K562 (cell line): ENCODE measurements around the gene GLUD1. TPM values are rescaled to one million over a fixed set of nuclear protein-coding genes. Genes with fewer than 3 reads are reported as not detected.

Source experiments
- CEBPG ChIP-seq, 3 experiments: fragments of 200-800 bp in 1 of 3; sonication (Bioruptor generic) in 1 of 3; sonication (generic) in 1 of 3; formaldehyde crosslinking in 1 of 3; IDR thresholded peaks in 2 of 3; conservative IDR thresholded peaks in 1 of 3; 2 replicates each; pipeline versions ENCODE4 v1.6.1 to v1.8.0; 2016 to 2022; ENCODE audit warnings: missing compliant biosample characterization in 2 of 3, missing genetic modification characterization in 2 of 3, mild to moderate bottlenecking in 1 of 3, missing genetic modification reagents in 1 of 3
- GTF2E2 ChIP-seq: fragments of 200-800 bp; sonication (Bioruptor generic); IDR thresholded peaks from 2 replicates; pipeline ENCODE4 v1.6.1; 2016; ENCODE audit warnings: missing genetic modification characterization, missing compliant biosample characterization
- NEUROD1 ChIP-seq: fragments of 150-350 bp; IDR thresholded peaks from 2 replicates; pipeline ENCODE4 v1.6.1; 2014; ENCODE audit warnings: borderline replicate concordance, low read length, low read depth; ENCODE audit not compliant: partially characterized antibody
- POLR2A ChIP-seq: fragments of 450-650 bp; conservative IDR thresholded peaks from 2 replicates; pipeline ENCODE4 v1.6.1; 2016
- POLR2AphosphoS5 ChIP-seq: IDR thresholded peaks from 2 replicates; pipeline ENCODE4 v1.6.1; 2011; ENCODE audit warnings: mild to moderate bottlenecking, low read depth, low read length, moderate library complexity; ENCODE audit not compliant: control insufficient read depth, insufficient read depth
- RCOR1 ChIP-seq, 2 experiments: IDR thresholded peaks; 2 replicates each; pipeline ENCODE4 v1.6.1; 2012; ENCODE audit warnings: low read depth in 2 of 2, low read length in 2 of 2, borderline replicate concordance in 1 of 2, improper control_type of control experiment in 1 of 2
- SNIP1 ChIP-seq: fragments of 450-650 bp; IDR thresholded peaks from 2 replicates; pipeline ENCODE4 v1.7.1; 2017; ENCODE audit warnings: low read depth, mild to moderate bottlenecking
- SRF ChIP-seq, 2 experiments: fragments of 250-450, 450-650 bp in 1 of 2; sonication (Bioruptor Pico) in 1 of 2; sonication (generic) in 1 of 2; formaldehyde crosslinking; IDR thresholded peaks; 2 replicates each; pipeline versions ENCODE4 v1.5.0 to v1.5.1; 2020 to 2022; ENCODE audit warnings: mild to moderate bottlenecking in 1 of 2, missing genetic modification reagents in 1 of 2
- ZNF175 ChIP-seq: fragments of 200-800 bp; sonication (Bioruptor generic); IDR thresholded peaks from 2 replicates; pipeline ENCODE4 v1.6.1; 2016; ENCODE audit warnings: low read depth, mild to moderate bottlenecking, missing genetic modification characterization, missing compliant biosample characterization
- ZNF644 ChIP-seq: fragments of 200-800 bp; sonication (Bioruptor generic); IDR thresholded peaks from 2 replicates; pipeline ENCODE4 v1.6.1; 2016; ENCODE audit warnings: low read depth, missing genetic modification characterization, missing compliant biosample characterization
- polyA plus RNA-seq, 8 experiments: library from polyadenylated mRNA; depleted of rRNA in 4 of 8; stranded (reverse) in 5 of 8; unstranded in 3 of 8; fragments of >200 nt; fragmentation: Nextera tagmentation in 2 of 8; fragmentation: Illumina TruSeq in 1 of 8; extraction: Ambion mirVana in 2 of 8; extraction: Trizol in 1 of 8; gene quantifications; 2 replicates each; pipeline versions ENCODE4 v1.2.1 to v1.2.3, GENCODE V29; 2011 to 2014; ENCODE audit warnings: inconsistent platforms in 1 of 8, missing spikeins in 1 of 8
- total RNA-seq, 7 experiments: library from RNA; depleted of rRNA in 6 of 7; stranded (reverse); fragments of >200 nt in 6 of 7; fragmentation: Illumina TruSeq in 2 of 7; extraction: Trizol in 2 of 7; gene quantifications; 2 replicates each; pipeline versions ENCODE4 v1.2.1 to v1.2.3, GENCODE V29; 2011 to 2021; ENCODE audit warnings: low replicate concordance in 1 of 7
- TF ChIP-seq, protein P1 (sequence below), 3 experiments: fragments of 200-800 bp in 1 of 3; sonication (Bioruptor generic) in 1 of 3; sonication (generic) in 1 of 3; formaldehyde crosslinking in 1 of 3; IDR thresholded peaks; 2 replicates each; pipeline versions ENCODE4 v1.6.1 to v1.8.0; 2016 to 2022; ENCODE audit warnings: mild to moderate bottlenecking in 2 of 3, missing compliant biosample characterization in 2 of 3, missing genetic modification characterization in 2 of 3, missing genetic modification reagents in 1 of 3
- TF ChIP-seq, protein P2 (sequence below): fragments of 450-650 bp; IDR thresholded peaks from 2 replicates; pipeline ENCODE4 v1.6.1; 2016; ENCODE audit warnings: mild to moderate bottlenecking, moderate library complexity

Gene GLUD1
- total and polyA plus RNA-seq, 9 of the 15 experiments (the other 6 are each of a cell fraction or from before 2014, with no cell fraction given) = 21.9 to 92.0 (median 76.3) TPM

DNA sequence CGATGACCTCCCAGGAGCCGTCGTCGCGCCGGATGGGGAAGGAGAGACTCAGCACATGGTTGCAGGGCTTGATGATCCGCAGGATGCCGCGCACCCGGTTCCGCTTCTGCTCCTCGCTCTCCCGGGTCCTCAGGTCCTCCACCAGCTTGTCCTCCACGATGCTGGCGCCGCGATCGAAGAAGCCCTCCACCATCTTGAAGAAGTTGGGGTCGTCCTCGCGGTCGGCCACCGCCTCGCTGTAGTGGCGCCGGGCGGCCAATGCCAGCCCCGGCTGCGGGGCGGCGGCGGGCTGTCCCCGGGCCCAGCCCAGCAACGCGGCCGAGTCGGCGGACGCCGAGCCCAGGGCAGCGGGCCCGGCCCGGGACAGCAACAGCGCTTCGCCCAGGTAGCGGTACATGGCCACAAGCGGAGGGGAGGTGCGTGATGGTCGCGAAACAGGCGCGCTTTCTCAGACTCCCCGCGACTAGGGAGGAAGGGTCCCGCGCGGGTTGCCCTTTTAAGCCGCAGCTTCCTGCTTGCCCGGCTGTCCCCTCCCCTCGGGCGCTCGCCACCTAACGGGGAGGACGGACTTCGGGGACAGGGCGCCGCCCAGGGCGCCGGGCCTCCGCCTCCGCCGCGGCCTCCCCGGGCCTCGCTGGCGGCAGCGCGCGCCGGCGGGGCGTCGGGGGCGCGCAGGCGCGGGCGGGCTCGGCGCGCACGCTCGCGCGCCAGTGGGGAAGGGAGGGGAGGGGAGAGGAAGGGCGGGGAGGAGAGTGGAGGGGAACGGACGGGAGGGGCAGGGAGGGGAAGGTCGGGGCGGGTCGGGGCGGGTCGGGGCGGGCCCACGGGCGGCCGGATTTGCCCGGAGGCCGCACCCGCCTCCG lies at the start of gene GLUD1, which contains the start of gene SHLD2 (continued):
- TF ChIP-seq, protein P1, sequence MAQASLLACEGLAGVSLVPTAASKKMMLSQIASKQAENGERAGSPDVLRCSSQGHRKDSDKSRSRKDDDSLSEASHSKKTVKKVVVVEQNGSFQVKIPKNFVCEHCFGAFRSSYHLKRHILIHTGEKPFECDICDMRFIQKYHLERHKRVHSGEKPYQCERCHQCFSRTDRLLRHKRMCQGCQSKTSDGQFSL (CRISPR knock-in tag; IDR thresholded peaks at IDR 0.05) = no peak
- TF ChIP-seq, protein P1 (tag; IDR thresholded peaks at IDR 0.05) = 0 out of 4 replicates have a peak, but pooled peaks of 1 of the 2 experiments have one; percentile 26
- TF ChIP-seq RCOR1 (IDR thresholded peaks at IDR 0.05; ENCODE audit: borderline replicate concordance in 1 of 2, low read depth in 2 of 2, low read length in 2 of 2) (no peak), SNIP1 (peak; percentile 92), ZNF175 (CRISPR knock-in tag) (peak; percentile 76; the same call in 1 of the 2 replicates), POLR2AphosphoS5 (peak; percentile 27; the same call in 1 of the 2 replicates), SRF (CRISPR knock-in tag; IDR thresholded peaks at IDR 0.05) (0 out of 4 replicates have a peak, but pooled peaks of 1 of the 2 experiments have one; percentile 8), POLR2A (peak; percentile 63; the same call in 1 of the 2 replicates), NEUROD1 (peak; percentile 49), ZNF644 (tag) (peak; percentile 77; the same call in 1 of the 2 replicates), GTF2E2 (tag) (peak; percentile 29; the same call in 1 of the 2 replicates), CEBPG (CRISPR knock-in tag; IDR thresholded peaks at IDR 0.05) (no peak), CEBPG (tag; conservative IDR thresholded peaks at IDR 0.05 in 1 of 2, IDR thresholded peaks at IDR 0.05 in 1 of 2) (no peak)
- TF ChIP-seq, protein P2, sequence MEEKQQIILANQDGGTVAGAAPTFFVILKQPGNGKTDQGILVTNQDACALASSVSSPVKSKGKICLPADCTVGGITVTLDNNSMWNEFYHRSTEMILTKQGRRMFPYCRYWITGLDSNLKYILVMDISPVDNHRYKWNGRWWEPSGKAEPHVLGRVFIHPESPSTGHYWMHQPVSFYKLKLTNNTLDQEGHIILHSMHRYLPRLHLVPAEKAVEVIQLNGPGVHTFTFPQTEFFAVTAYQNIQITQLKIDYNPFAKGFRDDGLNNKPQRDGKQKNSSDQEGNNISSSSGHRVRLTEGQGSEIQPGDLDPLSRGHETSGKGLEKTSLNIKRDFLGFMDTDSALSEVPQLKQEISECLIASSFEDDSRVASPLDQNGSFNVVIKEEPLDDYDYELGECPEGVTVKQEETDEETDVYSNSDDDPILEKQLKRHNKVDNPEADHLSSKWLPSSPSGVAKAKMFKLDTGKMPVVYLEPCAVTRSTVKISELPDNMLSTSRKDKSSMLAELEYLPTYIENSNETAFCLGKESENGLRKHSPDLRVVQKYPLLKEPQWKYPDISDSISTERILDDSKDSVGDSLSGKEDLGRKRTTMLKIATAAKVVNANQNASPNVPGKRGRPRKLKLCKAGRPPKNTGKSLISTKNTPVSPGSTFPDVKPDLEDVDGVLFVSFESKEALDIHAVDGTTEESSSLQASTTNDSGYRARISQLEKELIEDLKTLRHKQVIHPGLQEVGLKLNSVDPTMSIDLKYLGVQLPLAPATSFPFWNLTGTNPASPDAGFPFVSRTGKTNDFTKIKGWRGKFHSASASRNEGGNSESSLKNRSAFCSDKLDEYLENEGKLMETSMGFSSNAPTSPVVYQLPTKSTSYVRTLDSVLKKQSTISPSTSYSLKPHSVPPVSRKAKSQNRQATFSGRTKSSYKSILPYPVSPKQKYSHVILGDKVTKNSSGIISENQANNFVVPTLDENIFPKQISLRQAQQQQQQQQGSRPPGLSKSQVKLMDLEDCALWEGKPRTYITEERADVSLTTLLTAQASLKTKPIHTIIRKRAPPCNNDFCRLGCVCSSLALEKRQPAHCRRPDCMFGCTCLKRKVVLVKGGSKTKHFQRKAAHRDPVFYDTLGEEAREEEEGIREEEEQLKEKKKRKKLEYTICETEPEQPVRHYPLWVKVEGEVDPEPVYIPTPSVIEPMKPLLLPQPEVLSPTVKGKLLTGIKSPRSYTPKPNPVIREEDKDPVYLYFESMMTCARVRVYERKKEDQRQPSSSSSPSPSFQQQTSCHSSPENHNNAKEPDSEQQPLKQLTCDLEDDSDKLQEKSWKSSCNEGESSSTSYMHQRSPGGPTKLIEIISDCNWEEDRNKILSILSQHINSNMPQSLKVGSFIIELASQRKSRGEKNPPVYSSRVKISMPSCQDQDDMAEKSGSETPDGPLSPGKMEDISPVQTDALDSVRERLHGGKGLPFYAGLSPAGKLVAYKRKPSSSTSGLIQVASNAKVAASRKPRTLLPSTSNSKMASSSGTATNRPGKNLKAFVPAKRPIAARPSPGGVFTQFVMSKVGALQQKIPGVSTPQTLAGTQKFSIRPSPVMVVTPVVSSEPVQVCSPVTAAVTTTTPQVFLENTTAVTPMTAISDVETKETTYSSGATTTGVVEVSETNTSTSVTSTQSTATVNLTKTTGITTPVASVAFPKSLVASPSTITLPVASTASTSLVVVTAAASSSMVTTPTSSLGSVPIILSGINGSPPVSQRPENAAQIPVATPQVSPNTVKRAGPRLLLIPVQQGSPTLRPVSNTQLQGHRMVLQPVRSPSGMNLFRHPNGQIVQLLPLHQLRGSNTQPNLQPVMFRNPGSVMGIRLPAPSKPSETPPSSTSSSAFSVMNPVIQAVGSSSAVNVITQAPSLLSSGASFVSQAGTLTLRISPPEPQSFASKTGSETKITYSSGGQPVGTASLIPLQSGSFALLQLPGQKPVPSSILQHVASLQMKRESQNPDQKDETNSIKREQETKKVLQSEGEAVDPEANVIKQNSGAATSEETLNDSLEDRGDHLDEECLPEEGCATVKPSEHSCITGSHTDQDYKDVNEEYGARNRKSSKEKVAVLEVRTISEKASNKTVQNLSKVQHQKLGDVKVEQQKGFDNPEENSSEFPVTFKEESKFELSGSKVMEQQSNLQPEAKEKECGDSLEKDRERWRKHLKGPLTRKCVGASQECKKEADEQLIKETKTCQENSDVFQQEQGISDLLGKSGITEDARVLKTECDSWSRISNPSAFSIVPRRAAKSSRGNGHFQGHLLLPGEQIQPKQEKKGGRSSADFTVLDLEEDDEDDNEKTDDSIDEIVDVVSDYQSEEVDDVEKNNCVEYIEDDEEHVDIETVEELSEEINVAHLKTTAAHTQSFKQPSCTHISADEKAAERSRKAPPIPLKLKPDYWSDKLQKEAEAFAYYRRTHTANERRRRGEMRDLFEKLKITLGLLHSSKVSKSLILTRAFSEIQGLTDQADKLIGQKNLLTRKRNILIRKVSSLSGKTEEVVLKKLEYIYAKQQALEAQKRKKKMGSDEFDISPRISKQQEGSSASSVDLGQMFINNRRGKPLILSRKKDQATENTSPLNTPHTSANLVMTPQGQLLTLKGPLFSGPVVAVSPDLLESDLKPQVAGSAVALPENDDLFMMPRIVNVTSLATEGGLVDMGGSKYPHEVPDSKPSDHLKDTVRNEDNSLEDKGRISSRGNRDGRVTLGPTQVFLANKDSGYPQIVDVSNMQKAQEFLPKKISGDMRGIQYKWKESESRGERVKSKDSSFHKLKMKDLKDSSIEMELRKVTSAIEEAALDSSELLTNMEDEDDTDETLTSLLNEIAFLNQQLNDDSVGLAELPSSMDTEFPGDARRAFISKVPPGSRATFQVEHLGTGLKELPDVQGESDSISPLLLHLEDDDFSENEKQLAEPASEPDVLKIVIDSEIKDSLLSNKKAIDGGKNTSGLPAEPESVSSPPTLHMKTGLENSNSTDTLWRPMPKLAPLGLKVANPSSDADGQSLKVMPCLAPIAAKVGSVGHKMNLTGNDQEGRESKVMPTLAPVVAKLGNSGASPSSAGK = peak; percentile 85
